PFSK-1 (cell line): ENCODE results near the gene PARVB.

Experiments used
- FOXP2 ChIP-seq: optimal IDR thresholded peaks from 2 replicates; pipeline ENCODE3; 2011; ENCODE audit warnings: borderline replicate concordance, control low read depth, inconsistent platforms; ENCODE audit not compliant: insufficient read depth; ENCODE audit errors: extremely low read length, extremely low read depth
- POLR2AphosphoS5 ChIP-seq: IDR thresholded peaks from 2 replicates; pipeline ENCODE4 v1.6.1; 2012; ENCODE audit warnings: low read depth, mild to moderate bottlenecking, control low read depth, low read length, moderate library complexity
- SIN3A ChIP-seq: IDR thresholded peaks from 2 replicates; pipeline ENCODE4 v1.6.1; 2012; ENCODE audit warnings: mild to moderate bottlenecking, low read length, moderate library complexity, borderline replicate concordance; ENCODE audit not compliant: insufficient read depth
- TAF1 ChIP-seq: IDR thresholded peaks from 2 replicates; pipeline ENCODE4 v1.6.1; 2012; ENCODE audit warnings: low read length, control low read depth, borderline replicate concordance; ENCODE audit not compliant: insufficient read depth
- TF ChIP-seq, protein P1 (sequence below), 2 experiments: IDR thresholded peaks; 2 replicates each; pipeline versions ENCODE4 v1.6.1 to v1.8.0; 2011 to 2012; ENCODE audit warnings: low read depth in 2 of 2, low read length in 2 of 2, control low read depth in 1 of 2, inconsistent platforms in 1 of 2, mild to moderate bottlenecking in 1 of 2, moderate library complexity in 1 of 2; ENCODE audit not compliant: insufficient read depth in 1 of 2

Gene PARVB

DNA sequence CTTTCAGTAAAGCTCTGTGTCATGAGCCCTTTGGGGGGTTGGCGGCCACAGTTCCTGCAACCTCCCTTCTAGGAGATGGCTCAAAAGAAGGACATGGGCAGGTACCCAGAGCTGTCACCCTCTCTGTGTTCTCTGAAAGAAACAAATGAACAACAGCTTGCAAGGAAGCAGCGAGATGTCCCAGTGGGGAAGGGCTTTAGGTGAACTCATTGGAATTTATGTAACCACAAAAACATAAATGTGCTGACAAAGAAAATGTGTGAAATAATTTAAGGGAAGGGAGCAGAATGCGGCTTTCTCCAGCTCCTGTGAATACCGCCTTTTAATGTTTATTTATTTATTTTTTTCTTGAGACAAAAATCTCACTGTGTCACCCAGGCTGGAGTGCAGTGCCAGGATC is 159.9 kb downstream of the PARVB start:
- TF ChIP-seq FOXP2 (no peak), TAF1 (no peak), SIN3A (no peak), POLR2AphosphoS5 (no peak)
- TF ChIP-seq, protein P1, sequence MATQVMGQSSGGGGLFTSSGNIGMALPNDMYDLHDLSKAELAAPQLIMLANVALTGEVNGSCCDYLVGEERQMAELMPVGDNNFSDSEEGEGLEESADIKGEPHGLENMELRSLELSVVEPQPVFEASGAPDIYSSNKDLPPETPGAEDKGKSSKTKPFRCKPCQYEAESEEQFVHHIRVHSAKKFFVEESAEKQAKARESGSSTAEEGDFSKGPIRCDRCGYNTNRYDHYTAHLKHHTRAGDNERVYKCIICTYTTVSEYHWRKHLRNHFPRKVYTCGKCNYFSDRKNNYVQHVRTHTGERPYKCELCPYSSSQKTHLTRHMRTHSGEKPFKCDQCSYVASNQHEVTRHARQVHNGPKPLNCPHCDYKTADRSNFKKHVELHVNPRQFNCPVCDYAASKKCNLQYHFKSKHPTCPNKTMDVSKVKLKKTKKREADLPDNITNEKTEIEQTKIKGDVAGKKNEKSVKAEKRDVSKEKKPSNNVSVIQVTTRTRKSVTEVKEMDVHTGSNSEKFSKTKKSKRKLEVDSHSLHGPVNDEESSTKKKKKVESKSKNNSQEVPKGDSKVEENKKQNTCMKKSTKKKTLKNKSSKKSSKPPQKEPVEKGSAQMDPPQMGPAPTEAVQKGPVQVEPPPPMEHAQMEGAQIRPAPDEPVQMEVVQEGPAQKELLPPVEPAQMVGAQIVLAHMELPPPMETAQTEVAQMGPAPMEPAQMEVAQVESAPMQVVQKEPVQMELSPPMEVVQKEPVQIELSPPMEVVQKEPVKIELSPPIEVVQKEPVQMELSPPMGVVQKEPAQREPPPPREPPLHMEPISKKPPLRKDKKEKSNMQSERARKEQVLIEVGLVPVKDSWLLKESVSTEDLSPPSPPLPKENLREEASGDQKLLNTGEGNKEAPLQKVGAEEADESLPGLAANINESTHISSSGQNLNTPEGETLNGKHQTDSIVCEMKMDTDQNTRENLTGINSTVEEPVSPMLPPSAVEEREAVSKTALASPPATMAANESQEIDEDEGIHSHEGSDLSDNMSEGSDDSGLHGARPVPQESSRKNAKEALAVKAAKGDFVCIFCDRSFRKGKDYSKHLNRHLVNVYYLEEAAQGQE (IDR thresholded peaks at IDR 0.05; ENCODE audit: insufficient read depth in 1 of 2, low read depth in 2 of 2, low read length in 2 of 2): no peak

DNA sequence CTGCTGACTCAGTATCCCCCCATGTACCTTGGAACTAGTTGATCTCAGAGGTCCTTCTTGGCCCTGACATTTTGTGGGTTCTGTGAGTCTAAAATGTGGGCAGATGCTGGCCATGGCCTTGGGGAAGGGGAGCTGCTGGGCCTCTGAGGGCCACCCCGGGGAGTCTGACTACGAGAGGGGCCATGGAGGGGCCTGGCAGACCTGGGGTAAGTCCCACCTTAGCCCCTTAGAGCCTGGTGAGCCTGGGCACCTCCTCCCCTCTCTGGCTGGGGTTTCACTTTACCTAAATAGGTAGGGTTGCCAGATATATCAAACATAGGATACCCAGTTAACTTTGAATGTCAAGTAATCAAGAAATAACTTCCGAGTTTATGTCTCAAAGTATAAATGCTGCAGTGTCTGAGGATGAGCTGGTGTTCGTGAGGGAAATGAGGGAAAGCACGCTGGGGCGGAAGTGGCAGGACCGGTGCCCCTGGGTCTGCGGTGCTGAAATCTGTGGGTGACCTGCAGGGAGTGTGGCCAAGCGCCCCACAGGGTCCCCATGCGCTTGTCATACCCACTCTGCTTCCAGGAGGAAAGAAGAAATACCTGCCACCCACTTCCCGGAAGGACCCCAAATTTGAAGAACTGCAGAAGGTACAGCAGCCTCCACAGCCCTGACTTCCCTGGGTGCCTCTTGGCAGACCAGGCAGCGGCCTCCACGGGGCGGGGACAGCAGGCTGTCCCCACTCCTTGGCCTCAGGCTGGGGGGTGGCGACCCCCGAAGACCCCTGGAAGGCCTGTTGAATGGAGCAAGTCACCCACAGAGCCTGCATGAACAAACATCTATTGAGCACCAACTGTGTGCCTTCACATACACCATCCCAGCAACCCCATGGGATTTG is 161.4 kb downstream of the PARVB start:
- no peak for TF ChIP-seq TAF1

DNA sequence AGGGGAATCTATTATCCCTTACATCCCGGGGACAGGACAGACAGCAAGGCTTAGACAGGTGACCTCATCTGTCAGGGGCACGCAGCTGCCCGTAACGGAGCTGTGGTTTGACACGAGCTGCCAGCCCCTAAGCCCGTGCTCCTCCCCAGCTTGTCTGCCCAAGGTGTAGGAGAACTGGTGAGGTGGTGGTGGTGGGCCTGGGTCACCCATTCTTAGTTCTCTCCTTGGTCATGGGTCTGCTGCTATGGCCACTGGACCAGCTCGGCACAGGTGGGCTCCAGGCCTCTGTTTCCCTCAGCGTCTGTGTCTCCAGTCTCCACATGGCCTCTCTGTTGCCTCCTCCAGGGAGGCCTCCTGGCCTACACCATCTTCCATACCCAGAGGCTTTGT is 162.0 kb downstream of the PARVB start:
- TF ChIP-seq, protein P1 (IDR thresholded peaks at IDR 0.05; ENCODE audit: insufficient read depth in 1 of 2, low read depth in 2 of 2, low read length in 2 of 2): no peak
- TF ChIP-seq FOXP2 (no peak), POLR2AphosphoS5 (no peak), TAF1 (no peak), SIN3A (no peak)

DNA sequence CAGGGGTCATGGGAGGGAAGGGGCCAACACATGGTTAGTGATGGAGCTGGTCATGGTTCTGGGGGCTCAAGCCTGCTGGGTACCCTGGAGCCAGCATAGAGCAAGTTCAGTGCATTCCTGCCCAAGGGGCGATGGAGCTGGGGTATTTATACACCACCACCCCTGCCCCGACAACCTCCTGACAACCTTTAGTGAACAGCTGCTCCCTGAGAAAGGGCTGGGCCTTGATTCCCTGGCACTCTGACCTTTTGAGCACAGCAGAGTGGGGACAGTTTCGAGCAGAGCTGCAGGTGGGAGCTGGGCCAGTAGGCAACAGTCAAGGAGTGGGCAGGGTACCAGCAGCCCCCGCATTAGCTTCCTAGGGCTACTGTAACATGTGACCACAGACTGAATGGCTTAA is 162.6 kb downstream of the PARVB start:
- TF ChIP-seq TAF1 (no peak), FOXP2 (no peak), SIN3A (no peak), POLR2AphosphoS5 (no peak)
- TF ChIP-seq, protein P1 (IDR thresholded peaks at IDR 0.05; ENCODE audit: insufficient read depth in 1 of 2, low read depth in 2 of 2, low read length in 2 of 2): no peak

DNA sequence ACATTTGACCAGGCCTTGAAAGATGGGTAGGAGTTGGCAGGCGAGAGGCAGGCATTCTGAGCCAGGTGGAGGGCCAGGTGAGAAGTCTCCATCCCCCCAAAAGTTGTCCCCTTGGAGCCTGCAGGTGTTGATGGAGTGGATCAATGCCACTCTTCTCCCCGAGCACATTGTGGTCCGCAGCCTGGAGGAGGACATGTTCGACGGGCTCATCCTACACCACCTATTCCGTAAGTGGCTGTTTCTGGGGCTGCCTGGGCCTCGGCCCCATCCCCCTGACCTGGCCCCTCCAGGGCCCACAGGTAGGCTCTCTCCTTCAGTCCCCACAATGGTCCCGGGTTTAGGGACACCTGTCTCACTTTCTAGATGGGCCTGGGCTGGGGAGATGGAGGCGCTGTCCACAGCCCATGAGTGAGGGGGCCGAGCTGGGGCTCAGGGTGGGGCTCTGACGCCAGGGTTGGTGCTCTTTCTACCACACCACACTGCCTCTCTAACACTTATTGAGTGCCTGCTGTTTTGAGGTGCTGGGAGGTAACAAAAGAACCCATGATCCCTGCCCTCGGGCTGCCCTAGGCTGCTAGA is 163.6 kb downstream of the PARVB start:
- TF ChIP-seq SIN3A (no peak), FOXP2 (no peak), TAF1 (no peak), POLR2AphosphoS5 (no peak)
- TF ChIP-seq, protein P1 (IDR thresholded peaks at IDR 0.05; ENCODE audit: insufficient read depth in 1 of 2, low read depth in 2 of 2, low read length in 2 of 2): no peak
